MM.1S (cell line): ENCODE data around the gene ZNF625.

Source experiments
- CTCF ChIP-seq: fragments of 300-600 bp; sonication (generic); IDR thresholded peaks from 2 replicates; pipeline ENCODE4 v1.5.1; 2016; ENCODE audit warnings: antibody characterized with exemption, low read length, mixed read lengths
- EZH2 ChIP-seq: fragments of 300-600 bp; sonication (generic); optimal IDR thresholded peaks from 2 replicates; pipeline ENCODE3; 2017; ENCODE audit warnings: low read depth, mild to moderate bottlenecking, antibody characterized with exemption, low read length, mixed read lengths
- EZH2phosphoT487 ChIP-seq: fragments of 300-600 bp; sonication (generic); IDR thresholded peaks from 2 replicates; pipeline ENCODE4 v1.6.1; 2018; ENCODE audit warnings: antibody characterized with exemption, low read length

GRCh38 chr19:12139885-12140544 is 16.5 kb downstream of the ZNF625 start, which contains the start of gene ZNF20:
- TF ChIP-seq CTCF, result no peak
- TF ChIP-seq EZH2, result no peak
- no peak for TF ChIP-seq EZH2phosphoT487
